Spleen (tissue), 11 donors: ENCODE data around the gene TEK. TPM values are rescaled to one million over a fixed set of nuclear protein-coding genes. Genes with fewer than 3 reads are reported as not detected.

Experiments used
- DNase-seq: peaks from one replicate; pipeline ENCODE4 v3.0.0-alpha.2; 2020
- H3K27ac ChIP-seq, 8 donors: fragments of 200-600 bp; sonication (generic) in 7 of 8; 1 replicate in 4 of 8; 2 replicates in 4 of 8; pipeline versions ENCODE4 v1.5.0 to v1.8.0; 2016 to 2021; ENCODE audit warnings: inconsistent platforms in 4 of 8, mild to moderate bottlenecking in 4 of 8, moderate library complexity in 1 of 8
- H3K27me3 ChIP-seq, 7 donors: fragments of 200-600 bp; sonication (generic) in 6 of 7; replicated peaks in 1 of 7; 1 replicate in 4 of 7; 2 replicates in 3 of 7; pipeline versions ENCODE4 v1.5.0 to v1.8.0; 2016 to 2021; ENCODE audit warnings: inconsistent platforms in 3 of 7, mild to moderate bottlenecking in 1 of 7
- H3K36me3 ChIP-seq, 6 donors: fragments of 200-600 bp; sonication (generic) in 5 of 6; 1 replicate in 4 of 6; 2 replicates in 2 of 6; pipeline versions ENCODE4 v1.5.0 to v1.8.0; 2016 to 2021; ENCODE audit warnings: inconsistent platforms in 2 of 6
- H3K4me1 ChIP-seq, 6 donors: fragments of 200-600 bp; sonication (generic) in 5 of 6; 1 replicate in 3 of 6; 2 replicates in 3 of 6; pipeline versions ENCODE4 v1.5.0 to v1.8.0; 2016 to 2021; ENCODE audit warnings: inconsistent platforms in 3 of 6
- H3K4me3 ChIP-seq, 8 donors: fragments of 200-600 bp; sonication (generic) in 7 of 8; 1 replicate in 4 of 8; 2 replicates in 4 of 8; pipeline versions ENCODE4 v1.5.0 to v1.8.0; 2016 to 2021; ENCODE audit warnings: inconsistent platforms in 4 of 8, mild to moderate bottlenecking in 4 of 8, moderate library complexity in 2 of 8
- H3K9me3 ChIP-seq, 8 donors: fragments of 200-600 bp; sonication (generic) in 7 of 8; 1 replicate in 4 of 8; 2 replicates in 4 of 8; pipeline versions ENCODE4 v1.5.0 to v1.8.0; 2016 to 2021; ENCODE audit warnings: inconsistent platforms in 4 of 8
- POLR2A ChIP-seq, 3 donors: fragments of 450-650 bp; IDR thresholded peaks; one replicate each; pipeline ENCODE4 v1.5.1; 2017; ENCODE audit warnings: antibody characterized with exemption in 3 of 3, mild to moderate bottlenecking in 1 of 3
- POLR2AphosphoS5 ChIP-seq, 3 donors: sonication (generic); formaldehyde crosslinking; IDR thresholded peaks; one replicate each; pipeline ENCODE4 v1.5.1; 2017; ENCODE audit warnings: antibody characterized with exemption in 3 of 3
- WGBS, 5 donors: extraction: QIAGEN DNeasy Blood & Tissue Kit in 3 of 5; methylation state at CpG; one replicate each; pipeline versions ENCODE4 v1.1.5 to v1.1.7; 2013 to 2018; 5-methylcytosine and 5-hydroxymethylcytosine counted together
- intact Hi-C: fragments of 100-400 bp; cut with DNase I; formaldehyde crosslinking; loops from one replicate; pipeline ENCODE4 v1.15.0; 2023; ENCODE audit warnings: low total_unique reads
- polyA plus RNA-seq, 3 donors: library from polyadenylated mRNA; stranded (reverse); fragments of 200-250 nt; gene quantifications; one replicate each; pipeline ENCODE4 v1.2.1, GENCODE V29; 2013
- total RNA-seq, 7 donors: library from RNA; depleted of rRNA in 3 of 7; stranded (reverse); fragments of >200 nt in 3 of 7; fragmentation: NEBNext Ultra II Directional in 4 of 7; extraction: Animal tissue kit (Norgen Biotek cat#: 25700) in 4 of 7; gene quantifications; one replicate each; pipeline versions ENCODE4 v1.1.0 to v1.2.1, GENCODE V29; 2016 to 2021
- TF ChIP-seq, protein P1 (sequence below), 11 experiments: fragments of 200-600 bp in 7 of 11; fragments of 450-650 bp in 4 of 11; sonication (generic) in 4 of 11; IDR thresholded peaks in 8 of 11; conservative IDR thresholded peaks in 3 of 11; 1 replicate in 7 of 11; 2 replicates in 4 of 11; pipeline versions ENCODE4 v1.4.0 to v1.8.0; 2016 to 2021; ENCODE audit warnings: antibody characterized with exemption in 11 of 11, inconsistent platforms in 4 of 11, mild to moderate bottlenecking in 1 of 11
- donor health status: healthy with polysubstance abuse.
- donor health status: DM: no; HTN: no; CAD: no; lungs with moderate emphysema.
- donor health status: DM: no; HTN: no; CAD: no.
- donor health status: Bipolar disorder and iron deficiency.
- donor health status: healthy.
- donor health status: DM: no; HTN: no; CAD: no.
- donor health status: DM: yes; HTN: yes; CAD: no.

The TEK gene
- total and polyA plus RNA-seq, 10 donors: 2.6 to 58.7 (median 44.4) TPM

DNA sequence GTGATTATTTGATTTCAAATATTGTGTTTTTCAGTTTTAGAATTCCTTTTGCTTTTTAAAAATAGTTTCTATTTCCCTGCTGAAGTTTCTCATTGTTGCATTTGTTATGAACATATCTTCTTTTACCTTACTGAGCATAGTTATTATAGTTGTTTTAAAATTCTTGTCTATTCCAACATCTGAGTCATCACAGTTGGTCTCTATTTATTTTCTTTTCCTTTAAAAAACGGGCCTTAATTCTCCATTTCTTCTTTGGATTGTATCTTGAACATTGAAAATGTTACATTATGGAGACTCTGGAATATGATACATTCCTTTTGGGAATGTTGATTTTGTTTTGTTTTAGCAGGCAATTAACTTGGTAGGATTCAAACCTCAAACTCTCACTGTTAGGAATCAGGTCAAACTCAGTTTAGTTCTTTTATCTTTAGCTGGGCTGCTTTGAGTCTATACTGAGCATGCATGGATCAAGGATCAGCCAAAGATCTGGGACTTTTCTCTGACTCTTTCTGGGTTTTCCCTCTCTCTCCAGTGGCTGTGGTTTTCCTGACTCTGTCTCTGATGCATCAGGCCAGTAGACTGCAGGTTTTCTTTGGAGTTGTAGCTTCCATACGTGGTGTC, 70.3 kb downstream of the TEK start:
- WGBS, 5 donors: 61 to 87% (median 79%) methylated on average over 2 of the region's 2 CpGs
- peaks cover 0 to 7% (median 0%) of the 10 kb centered on the region in 6 donors for H3K4me1 ChIP-seq
- TF ChIP-seq, protein P1, sequence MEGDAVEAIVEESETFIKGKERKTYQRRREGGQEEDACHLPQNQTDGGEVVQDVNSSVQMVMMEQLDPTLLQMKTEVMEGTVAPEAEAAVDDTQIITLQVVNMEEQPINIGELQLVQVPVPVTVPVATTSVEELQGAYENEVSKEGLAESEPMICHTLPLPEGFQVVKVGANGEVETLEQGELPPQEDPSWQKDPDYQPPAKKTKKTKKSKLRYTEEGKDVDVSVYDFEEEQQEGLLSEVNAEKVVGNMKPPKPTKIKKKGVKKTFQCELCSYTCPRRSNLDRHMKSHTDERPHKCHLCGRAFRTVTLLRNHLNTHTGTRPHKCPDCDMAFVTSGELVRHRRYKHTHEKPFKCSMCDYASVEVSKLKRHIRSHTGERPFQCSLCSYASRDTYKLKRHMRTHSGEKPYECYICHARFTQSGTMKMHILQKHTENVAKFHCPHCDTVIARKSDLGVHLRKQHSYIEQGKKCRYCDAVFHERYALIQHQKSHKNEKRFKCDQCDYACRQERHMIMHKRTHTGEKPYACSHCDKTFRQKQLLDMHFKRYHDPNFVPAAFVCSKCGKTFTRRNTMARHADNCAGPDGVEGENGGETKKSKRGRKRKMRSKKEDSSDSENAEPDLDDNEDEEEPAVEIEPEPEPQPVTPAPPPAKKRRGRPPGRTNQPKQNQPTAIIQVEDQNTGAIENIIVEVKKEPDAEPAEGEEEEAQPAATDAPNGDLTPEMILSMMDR (IDR thresholded peaks at IDR 0.05 in 8 of 11, conservative IDR thresholded peaks at IDR 0.05 in 3 of 11): no peak
- TF ChIP-seq POLR2A (IDR thresholded peaks at IDR 0.05) (no peak), POLR2AphosphoS5 (IDR thresholded peaks at IDR 0.05) (no peak)
- H3K27ac ChIP-seq: no peak overlapping the region
- no peak overlapping the region for H3K4me3 ChIP-seq
- no peaks in the 10 kb centered on the region for H3K27me3 ChIP-seq
- DNase-seq: no peak
- peaks cover 0 to 14% (median 0%) of the 10 kb centered on the region in 6 donors for H3K36me3 ChIP-seq
- H3K9me3 ChIP-seq: peaks cover 0 to 16% (median 14%) of the 10 kb centered on the region in 8 donors
- intact Hi-C loops: no loop called here

DNA sequence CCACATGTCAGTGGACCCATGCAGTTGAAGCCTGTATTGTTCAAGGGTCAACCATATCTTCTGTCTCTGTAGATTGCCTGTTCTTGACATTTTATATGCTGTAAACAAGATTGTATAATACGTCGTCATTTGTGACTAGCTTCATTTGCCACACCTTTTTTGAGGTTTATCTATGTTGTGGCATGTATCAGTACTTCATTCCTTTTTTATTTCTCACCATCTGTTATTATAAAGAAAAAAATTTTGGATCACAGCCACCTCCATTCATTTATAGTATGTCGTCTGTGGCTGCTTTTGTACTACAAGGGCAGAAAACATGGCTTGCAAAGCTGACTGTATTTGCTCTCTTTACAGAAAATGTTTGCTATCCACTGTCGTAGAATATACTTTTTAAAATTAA, 72.4 kb downstream of the TEK start:
- no peak for DNase-seq

DNA sequence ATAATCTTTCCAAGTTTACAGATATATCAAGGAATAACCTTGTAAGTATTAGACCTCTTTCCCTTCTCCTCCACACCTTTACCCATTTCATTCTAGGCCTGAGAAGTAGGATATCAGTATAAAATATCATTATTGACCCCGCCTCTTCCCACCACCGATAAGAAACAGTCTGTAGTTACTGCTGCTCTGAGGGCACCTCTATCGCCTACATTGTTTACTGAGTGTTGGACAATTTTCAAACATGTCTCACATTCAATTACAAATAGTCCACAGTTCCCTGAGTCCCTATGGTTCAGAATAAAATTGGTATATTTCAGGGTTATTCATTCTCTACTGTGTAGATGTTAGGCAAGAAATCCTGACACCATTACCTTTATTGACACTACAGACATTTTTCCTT, 73.4 kb downstream of the TEK start:
- intact Hi-C loops: no loop called here
- no peaks in the 10 kb centered on the region for H3K27me3 ChIP-seq
- peaks cover 0 to 10% (median 0%) of the 10 kb centered on the region in 6 donors for H3K36me3 ChIP-seq
- no peak overlapping the region for H3K4me3 ChIP-seq
- 70 to 80% (median 77%) methylated on average over 3 of the region's 3 CpGs for WGBS, 5 donors
- peaks cover 0 to 15% (median 11%) of the 10 kb centered on the region in 8 donors for H3K9me3 ChIP-seq
- peaks cover 0 to 18% (median 1%) of the 10 kb centered on the region in 6 donors for H3K4me1 ChIP-seq
- DNase-seq: no peak
- peak overlapping the region in 3 of 8 donors; percentile 6 to 34 (median 20) for H3K27ac ChIP-seq
- no peak for TF ChIP-seq POLR2AphosphoS5 (IDR thresholded peaks at IDR 0.05)
- TF ChIP-seq, protein P1 (IDR thresholded peaks at IDR 0.05 in 8 of 11, conservative IDR thresholded peaks at IDR 0.05 in 3 of 11): no peak
- TF ChIP-seq POLR2A (IDR thresholded peaks at IDR 0.05): no peak

More for the DNA sequence above, 72.4 kb downstream of the TEK start:
- intact Hi-C loops: no loop called here
- no peak for TF ChIP-seq POLR2AphosphoS5 (IDR thresholded peaks at IDR 0.05)
- 78 to 88% (median 86%) methylated on average over 4 of the region's 4 CpGs for WGBS, 5 donors
- H3K27ac ChIP-seq: peak overlapping the region in 1 of 8 donors; percentile 20
- peaks cover 0 to 18% (median 1%) of the 10 kb centered on the region in 6 donors for H3K4me1 ChIP-seq
- no peak overlapping the region for H3K4me3 ChIP-seq
- H3K9me3 ChIP-seq: peaks cover 0 to 16% (median 14%) of the 10 kb centered on the region in 8 donors
- H3K27me3 ChIP-seq: no peaks in the 10 kb centered on the region
- peaks cover 0 to 10% (median 0%) of the 10 kb centered on the region in 6 donors for H3K36me3 ChIP-seq

DNA sequence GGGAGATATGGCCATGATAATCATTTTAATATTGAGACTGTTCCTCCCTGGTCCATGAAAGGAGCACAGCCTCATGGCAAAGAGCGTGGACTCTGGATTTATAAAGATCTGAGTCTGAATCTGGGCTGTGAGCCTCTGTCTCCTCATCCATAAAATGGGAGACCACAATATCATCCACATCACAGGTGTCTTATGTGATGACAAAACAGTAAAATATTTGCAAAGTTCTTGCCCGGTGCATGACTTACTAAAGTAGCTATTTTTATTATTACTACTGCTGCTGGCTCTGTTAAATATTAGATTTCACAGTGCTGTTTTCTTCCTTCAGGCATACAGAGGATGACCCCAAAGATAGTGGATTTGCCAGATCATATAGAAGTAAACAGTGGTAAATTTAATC, 74.1 kb downstream of the TEK start:
- no peak for DNase-seq
- 90 to 97% (median 93%) methylated on average over 2 of the region's 2 CpGs for WGBS, 5 donors
- Histone ChIP-seq H3K27ac (no peak overlapping the region), H3K27me3 (no peaks in the 10 kb centered on the region), H3K36me3 (peaks cover 0 to 10% (median 0%) of the 10 kb centered on the region in 6 donors), H3K4me3 (no peak overlapping the region), H3K9me3 (peaks cover 0 to 7% (median 4%) of the 10 kb centered on the region in 8 donors), H3K4me1 (peaks cover 0 to 18% (median 1%) of the 10 kb centered on the region in 6 donors)
- intact Hi-C loops: no loop called here
- no peak for TF ChIP-seq POLR2A (IDR thresholded peaks at IDR 0.05)
- TF ChIP-seq, protein P1 (IDR thresholded peaks at IDR 0.05 in 8 of 11, conservative IDR thresholded peaks at IDR 0.05 in 3 of 11): no peak
- TF ChIP-seq POLR2AphosphoS5 (IDR thresholded peaks at IDR 0.05): no peak
